SHP77 (cell line): Measurements from ENCODE around the gene CRELD2.
A peak's percentile ranks its signal among the peaks of the same experiment; 100 is the strongest.

ENCODE experiments used
- DNase-seq, 2 experiments: peaks; one replicate each; lab custom pipeline; 2025; lab: John Stamatoyannopoulos, UW

CRELD2 gene

GRCh38 chr22:49967706-49968208, 49.3 kb downstream of the CRELD2 start:
- DNase-seq, result no peak

DNA sequence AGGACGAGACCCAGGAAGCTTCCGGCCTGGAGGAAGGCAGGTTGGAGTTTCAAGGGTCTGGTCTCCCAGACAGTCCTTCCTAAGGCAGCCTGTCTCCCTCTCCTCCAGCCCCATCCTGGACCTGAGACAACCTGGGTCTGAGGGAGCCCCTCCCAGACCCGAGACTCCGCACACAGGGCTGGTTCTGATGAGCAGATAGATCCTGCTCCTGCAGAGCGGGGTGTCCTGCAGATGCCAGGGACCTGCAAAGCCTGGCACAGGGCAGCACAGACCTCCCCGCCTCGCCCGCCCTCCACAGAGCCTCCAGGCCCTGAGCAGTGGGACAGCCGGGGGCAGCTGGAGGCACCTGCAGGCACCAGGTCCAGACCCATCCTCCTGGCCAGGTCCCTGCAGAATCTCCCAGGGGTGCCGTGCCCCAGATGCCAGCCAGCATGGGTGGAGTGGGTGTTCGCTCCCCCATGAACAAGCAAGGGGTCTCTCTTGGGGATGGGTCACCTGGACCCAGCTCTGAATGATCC, 49.9 kb downstream of the CRELD2 start:
- no peak for DNase-seq

- DNase-seq, result no peak
These were observed 50.6 kb downstream of the CRELD2 start for GRCh38 chr22:49968831-49969661.

DNA sequence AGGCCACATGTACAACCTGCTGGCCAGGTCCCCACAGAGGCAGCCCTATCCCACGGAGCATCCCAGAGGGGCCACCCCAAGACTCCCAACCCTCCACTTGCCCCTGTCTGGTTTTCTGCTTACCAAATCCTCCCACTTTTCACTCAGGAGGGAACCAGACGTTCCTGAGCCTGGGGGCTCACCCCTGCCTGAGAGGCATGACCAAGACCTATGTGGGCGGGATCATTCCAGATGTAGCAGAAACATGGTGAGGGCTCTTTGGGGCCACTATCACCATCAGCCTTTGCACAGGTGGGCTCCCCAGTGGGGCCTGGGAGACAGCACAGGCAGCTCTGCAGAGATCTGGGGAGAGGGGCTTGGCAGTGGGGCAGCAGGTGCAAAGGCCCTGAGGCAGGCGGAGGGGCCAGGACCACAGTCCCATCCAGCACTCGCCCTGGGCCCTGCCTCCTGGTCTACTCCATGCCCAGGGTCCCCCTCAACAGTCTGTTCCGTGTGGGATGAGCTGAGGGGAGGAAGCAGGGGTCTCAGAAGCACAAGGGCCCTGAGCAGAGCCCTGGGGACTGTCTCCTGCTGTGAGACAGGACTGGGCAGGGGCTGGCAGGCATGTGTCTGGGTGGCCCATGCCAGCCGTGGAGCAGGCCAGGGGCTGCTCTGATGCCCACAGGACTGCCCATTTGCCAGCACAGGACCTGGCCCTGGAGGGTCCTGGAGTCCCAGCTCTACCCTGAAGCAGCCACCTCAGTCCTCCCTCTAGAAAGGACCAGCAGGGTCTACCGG, 51.5 kb downstream of the CRELD2 start:
- no peak for DNase-seq

- peak; percentile 83 to 95 for DNase-seq
These were observed 52.2 kb downstream of the CRELD2 start for GRCh38 chr22:49970528-49971231.

- no peak for DNase-seq
These were observed 53.1 kb downstream of the CRELD2 start for GRCh38 chr22:49971232-49972162.

GRCh38 chr22:49972163-49973017, 54.0 kb downstream of the CRELD2 start:
- no peak for DNase-seq

DNA sequence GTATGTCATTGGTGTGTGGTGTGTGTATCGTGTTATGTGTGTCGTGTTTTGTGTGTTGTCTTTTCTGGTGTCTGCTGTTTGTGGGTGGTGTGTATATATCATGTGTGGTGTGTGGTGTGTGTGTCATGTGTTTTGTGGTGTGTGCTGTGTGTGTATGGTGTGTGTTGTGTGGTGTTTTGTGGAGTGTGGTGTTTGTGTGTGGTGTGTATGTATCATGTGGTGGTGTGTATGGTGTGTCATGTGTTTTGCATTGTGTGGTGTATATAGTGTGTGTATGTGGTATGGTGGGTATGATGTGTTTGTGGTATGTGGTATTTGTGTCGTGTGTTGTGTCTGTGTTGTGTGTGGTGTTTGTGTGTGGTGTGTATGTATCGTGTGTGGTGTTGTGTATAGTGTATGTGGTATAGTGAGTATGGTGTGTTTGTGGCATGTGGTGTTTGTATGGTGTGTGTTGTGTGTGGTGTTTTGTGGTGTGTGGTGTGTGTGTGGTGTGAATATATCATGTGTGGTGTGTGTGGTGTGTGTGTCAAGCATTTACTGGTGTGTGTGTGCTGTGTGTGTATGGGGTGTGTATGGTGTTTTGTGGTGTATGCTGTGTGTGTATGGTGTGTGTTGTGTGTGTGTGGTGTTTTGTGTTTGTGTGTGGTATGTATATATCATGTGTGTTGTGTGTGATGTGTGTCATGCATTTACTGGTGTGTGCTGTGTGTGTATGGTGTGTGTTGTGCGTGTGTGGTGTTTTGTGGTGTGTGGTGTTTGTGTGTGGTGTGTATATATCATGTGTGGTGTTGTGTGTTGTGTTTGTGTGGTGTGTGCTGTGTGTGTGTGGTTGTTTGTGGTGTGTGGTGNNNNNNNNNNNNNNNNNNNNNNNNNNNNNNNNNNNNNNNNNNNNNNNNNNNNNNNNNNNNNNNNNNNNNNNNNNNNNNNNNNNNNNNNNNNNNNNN, 54.9 kb downstream of the CRELD2 start:
- DNase-seq, result no peak

GRCh38 chr22:49975543-49976389, 57.3 kb downstream of the CRELD2 start:
- no peak for DNase-seq

GRCh38 chr22:49976439-49977175, 58.2 kb downstream of the CRELD2 start:
- no peak for DNase-seq
